IPS DF 4.7 (cell line): ENCODE results near the gene DNAI4.
"Not testable (repeated sequence)": the region's sequence is repeated elsewhere in the genome, so short reads cannot be mapped to it uniquely, and the experiment has no call there.

ENCODE experiments used
- DNase-seq: peaks from one replicate; pipeline ENCODE4 v3.0.0-alpha.2; 2013; ENCODE audit warnings: low spot score; ENCODE audit errors: extremely low read depth

Gene DNAI4, protein sequence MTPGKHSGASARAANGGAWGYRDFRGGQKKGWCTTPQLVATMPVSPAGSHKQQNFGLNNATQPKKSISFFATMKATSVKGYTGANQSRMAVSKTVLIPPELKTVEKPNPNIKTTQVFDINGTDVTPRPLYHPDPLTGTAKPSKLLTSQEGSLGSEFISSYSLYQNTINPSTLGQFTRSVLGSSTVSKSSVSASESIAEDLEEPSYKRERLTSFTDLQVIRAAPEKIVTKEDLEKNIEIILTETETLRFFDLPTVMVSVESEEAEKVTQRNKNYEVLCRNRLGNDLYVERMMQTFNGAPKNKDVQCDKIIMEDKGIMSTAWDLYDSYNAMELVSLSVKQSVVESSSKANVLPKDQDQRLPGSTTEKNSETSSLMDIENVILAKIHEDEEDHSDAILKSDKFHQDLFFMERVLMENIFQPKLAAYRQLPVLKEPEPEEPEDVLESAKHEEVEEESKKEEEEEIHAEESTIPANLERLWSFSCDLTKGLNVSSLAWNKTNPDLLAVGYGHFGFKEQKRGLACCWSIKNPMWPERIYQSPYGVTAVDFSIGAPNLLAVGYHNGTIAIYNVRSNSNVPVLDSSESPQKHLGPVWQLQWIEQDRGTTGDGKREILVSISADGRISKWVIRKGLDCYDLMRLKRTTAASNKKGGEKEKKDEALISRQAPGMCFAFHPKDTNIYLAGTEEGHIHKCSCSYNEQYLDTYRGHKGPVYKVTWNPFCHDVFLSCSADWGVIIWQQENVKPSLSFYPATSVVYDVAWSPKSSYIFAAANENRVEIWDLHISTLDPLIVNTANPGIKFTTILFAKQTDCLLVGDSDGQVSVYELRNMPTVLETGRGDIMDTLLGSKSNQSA

DNA sequence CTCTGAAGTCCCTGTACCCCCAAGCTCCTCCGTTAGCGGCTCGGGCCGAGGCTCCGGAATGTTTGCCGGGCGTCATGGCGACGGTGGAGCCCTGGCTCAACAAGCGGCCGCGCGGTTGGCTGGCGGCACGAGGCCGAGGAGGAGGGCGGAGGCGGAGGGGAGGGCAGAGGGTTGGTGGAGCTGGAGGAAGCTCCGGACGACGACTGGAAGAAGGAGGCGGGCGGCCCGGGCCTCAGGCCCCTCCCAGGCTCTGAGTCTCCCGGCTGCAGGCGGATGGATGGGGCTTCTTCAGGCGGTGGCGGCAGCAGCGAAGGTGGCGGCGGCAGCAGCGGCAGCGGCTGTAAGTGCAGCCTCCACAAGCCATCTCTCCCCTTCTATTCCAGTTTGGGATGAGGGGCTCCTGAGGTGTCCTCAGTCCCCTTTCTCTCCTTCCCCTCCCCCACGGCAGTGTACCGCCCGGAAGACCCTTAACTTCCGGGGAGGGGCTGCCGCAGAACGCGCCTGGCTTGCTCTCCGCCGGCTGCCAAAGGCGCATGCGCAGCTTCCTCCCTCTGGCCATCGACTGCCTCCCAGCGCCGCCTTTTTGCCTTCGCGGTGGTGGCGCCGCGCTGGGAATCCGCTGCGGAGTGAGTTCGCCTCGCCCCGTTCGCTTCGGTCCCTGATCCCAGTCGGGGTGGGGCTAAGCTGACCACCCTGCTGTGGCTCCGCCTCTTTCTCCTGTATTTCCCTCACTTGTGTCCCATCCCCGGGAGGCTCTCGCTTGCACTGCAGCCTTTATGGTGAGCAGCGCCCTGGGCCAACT is at the start of gene DNAI4, which contains the start of gene MIER1:
TSS of gene DNAI4 (minus strand) at position 101 of the 802 bp plus-strand sequence. CDS start at position 76, 25 bp downstream.
TSS of gene MIER1 (plus strand) at position 235 of the 802 bp plus-strand sequence. CDS start at position 274, 39 bp downstream.
- no peak for DNase-seq

DNA sequence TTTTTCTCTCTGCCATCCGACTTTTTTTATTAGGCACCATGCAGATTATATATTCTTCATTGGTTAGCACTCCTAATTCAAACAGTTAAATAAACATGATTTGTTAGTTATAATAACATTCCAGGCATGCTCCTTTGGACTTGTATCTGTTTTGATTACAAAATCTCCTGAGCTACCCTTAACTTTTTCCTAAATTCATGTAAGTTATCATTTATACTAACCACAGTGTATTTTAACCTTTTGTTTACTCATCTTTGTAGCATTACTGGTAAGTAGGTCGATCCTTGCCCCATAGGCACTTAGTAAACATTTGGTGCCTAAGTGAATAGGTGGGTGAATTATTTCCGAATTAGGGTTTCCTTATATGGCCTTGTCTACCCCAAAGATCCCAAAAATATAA is 43.9 kb upstream of the DNAI4 start:
- no peak for DNase-seq

DNA sequence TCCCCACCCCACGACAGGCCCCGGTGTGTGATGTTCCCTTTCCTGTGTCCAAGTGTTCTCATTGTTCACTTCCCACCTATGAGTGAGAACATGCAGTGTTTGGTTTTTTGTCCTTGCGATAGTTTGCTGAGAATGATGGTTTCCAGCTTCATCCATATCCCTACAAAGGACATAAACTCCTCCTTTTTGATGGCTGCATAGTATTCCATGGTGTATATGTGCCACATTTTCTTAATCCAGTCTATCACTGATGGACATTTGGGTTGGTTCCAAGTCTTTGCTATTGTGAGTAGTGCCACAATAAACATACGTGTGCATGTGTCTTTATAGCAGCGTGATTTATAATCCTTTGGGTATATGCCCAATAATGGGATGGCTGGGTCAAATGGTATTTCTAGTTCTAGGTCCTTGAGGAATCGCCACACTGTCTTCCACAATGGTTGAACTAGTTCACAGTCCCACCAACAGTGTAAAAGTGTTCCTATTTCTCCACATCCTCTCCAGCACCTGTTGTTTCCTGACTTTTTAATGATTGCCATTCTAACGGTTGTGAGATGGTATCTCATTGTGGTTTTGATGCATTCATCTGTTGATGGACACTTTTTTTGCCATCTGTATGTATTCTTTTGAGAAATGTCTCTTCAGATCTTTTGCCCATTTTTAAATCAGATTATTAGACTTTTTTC is 41.7 kb upstream of the DNAI4 start:
- DNase-seq = not testable (repeated sequence)

DNA sequence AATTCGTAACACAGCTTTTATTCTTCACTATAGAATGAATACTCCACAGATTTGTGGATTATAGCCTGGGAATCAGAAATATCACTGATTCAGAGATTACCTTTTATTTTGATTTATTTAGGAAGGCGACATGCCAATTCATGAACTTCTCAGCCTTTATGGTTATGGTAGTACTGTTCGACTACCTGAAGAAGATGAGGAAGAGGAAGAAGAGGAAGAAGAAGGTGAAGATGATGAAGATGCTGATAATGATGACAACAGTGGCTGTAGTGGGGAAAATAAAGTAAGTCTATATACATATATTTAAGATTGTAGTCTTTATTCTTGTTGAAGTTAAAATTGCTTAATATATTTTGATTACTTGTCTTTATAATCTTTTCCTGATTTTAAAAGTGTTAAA is 33.3 kb upstream of the DNAI4 start:
- DNase-seq = no peak

DNA sequence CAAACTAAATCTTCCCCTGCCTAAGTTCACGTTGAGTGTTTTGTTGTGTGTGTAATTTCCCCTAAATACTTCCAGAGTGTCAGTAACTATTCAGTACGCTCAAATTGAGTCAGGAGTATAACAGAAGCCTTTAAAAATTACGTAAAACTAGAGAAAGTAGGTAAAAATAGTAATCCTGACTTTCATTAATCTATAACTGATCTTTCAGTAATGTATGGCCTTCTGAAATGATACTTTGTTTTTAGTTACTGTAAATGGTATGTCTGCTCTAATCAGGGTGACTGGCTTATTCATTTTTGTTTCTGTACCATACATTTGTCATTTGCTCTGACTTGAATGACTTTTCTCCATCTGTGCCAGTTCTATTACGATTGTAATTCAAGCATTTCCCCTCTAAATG is 29.6 kb upstream of the DNAI4 start:
- no peak for DNase-seq

DNA sequence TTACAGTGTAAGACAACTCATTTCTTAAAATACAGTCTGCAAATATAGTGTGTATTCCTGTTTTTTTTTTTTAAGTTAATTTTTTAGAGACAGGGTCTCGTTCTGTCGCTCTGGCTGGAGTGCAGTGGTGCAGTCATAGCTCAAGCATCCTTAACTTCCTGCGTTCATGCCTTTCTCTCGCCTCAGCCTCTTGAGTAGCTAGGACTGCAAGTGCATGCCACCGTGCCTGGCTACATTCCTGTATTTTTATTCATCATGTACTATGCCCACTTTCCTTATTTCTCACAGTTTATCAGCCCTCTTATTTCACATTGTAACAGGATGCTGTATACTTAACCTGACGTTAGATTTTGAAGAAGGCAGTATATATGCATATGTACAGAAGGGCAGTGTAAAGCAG is 26.9 kb upstream of the DNAI4 start:
- DNase-seq = no peak

DNA sequence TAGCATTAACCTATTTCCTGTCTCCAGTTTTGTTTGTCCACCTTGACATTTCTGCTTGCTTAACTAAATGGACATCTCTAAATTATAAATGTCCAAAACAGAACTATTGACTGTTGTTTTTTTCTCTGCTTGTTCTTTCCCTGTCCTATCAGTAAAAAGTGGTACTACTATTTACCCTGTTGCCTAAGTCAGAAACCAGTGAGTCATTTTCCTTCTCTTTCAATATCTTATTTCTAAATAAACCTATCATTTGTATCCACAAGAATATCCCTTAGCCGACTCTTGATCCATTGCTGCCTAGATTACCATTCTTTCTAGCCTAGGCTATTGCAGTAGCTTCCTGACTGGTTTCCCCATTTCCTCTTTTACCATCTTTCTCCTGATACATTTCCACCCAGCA is 22.6 kb upstream of the DNAI4 start:
- DNase-seq = no peak

DNA sequence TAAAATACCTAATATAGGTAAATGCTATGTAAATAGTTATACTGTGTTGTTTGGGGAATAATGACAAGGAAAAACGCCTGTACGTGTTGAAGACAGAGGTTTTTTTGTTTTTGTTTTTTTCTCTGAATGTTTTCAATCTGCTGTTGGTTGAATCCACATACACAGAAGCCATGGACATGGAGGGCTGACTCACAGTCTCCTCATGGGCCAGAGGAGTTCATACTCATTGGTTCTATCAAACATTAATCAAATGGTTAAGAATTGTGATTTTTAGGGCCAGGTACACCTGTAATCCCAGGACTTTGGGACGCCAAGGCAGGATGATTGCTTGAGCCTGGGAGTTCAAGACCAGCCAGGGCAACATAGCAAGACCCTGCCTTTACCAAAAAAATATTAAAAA is 20.7 kb upstream of the DNAI4 start:
- no peak for DNase-seq

DNA sequence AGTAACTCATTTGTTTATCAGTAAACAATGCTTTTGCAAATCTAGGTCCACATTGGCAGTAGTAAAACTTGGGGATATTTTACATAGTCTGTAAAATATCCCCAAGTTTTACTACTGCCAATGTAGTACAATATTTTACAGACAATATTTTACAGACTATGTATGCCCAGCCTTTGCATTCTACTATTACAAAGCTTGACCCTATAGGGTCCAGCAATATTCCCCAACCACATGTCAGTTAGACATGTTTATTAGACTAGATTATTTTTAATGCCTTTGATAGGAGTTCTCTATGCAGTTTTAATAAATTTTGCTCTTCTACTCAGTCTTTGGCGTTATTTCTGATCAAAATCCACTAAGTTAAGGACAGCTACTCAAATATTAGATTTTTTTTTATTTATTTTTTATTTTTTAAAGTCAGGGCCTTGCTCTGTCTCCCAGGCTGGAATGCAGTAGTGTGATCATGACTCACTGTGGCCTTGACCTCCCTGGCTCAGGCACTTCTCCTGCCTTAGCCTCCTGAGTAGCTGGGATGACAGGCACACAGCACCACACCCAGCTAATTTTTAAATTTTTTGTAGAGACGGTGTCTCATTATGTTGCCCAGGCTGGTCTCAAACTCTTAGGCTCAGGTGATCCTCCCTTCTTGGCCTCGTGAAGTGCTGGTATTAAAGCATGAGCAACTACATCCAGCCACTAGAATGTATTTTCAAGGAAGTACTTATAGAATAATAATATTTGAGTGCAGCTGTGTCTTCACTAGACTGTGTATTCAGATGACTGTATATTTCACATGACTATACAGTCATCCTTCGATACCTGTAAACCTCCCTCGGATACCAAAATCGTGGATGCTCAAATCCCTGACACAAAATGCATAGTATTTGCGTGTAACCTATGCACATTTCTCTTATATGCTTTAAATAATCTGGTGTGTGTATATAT is 19.9 kb upstream of the DNAI4 start:
- DNase-seq = no peak

DNA sequence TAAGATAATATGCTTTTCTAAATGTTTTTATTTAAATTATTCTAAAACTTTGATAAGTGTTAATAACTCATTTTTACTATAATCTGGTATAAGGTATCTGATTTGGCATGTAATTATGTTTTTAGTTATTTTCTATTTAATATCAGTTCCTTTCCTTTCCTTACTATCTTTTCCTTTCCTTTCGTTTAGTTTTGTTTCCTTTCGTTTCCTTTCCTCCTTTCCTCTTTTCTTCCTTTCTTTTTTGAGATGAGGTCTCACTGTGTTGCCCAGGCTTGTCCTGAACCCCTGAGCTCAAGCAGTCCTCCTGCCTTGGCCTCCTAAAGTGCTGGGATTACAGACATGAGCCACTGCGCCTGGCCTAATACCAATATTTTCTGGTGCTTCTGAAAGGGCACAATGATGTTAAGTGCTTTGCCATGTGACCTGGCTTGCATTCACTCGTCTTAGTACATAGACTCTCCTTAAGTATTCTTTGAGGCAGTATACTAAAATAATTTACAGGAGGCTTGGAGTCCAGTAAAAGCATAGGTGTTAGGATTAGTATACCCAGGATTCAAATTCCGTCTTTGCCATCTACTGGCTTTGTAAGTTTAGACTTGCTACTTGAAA is 18.8 kb upstream of the DNAI4 start:
- no peak for DNase-seq

DNA sequence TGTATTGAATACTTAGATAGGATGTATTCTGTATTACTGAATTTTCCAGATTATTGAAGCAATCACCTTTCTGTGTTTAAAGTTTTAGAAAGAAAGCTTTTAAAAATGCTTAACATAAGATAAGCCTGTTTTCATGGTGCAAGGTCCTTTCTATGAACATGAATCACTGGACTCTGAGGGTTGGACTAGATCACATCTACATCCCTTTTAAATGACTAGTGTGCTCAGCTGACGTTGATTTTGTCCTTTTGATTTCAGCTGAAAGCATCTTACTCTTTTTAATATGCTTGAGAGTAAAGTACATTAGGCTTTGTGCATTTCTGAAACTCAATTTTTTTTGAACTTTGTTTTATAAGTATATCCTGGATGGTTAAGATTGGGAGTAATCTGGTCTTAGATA is 16.3 kb upstream of the DNAI4 start:
- DNase-seq = no peak

DNA sequence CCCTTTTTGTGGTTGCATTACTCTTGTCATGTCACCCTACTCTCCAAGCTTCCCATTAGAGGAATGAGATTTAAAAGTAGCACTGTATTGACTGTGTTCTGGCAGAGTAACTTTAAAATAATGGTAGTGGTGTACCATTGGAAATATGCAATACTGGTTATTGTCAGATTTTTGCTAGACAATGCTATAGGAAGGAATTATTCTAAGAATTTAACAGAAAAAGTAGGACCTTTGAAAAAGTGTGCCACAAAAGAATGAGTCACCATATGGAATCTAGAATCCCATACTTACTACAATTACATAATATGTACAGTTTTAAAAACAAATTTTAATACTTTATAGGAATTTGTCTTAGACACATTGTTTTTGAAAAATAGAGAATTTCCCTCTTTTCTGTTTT is 14.0 kb upstream of the DNAI4 start:
- DNase-seq = no peak

DNA sequence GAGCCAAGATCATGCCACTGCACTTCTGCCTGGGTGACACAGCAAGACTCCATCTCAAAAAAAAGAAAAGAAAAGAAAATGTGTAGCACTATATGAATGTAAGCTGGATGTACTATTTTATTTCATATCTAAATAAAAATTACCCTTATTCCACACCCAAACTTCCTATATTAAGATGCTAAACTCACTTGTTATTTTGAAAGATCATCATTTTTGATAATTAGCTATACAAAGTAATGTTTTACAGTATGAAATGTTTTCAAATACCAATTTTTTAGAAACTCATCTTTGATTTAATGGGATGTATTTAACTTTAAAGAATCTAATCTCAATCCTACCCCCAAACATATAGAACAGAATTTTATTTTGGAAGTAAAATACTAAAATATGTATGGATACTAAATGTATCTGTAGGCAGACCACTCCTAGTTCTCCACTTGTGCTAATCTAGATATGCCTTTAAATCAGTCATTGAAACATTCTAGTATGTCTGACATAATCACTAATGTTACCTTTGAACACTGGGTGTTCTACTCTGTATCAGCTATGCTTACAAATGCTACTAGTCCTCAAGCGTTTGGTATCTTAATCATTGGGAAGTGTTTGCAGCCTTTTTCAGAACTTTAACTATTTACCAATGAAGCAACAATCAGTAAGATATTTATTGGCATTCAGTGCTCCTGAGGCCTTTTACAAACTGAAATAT is 13.0 kb upstream of the DNAI4 start:
- DNase-seq = no peak

DNA sequence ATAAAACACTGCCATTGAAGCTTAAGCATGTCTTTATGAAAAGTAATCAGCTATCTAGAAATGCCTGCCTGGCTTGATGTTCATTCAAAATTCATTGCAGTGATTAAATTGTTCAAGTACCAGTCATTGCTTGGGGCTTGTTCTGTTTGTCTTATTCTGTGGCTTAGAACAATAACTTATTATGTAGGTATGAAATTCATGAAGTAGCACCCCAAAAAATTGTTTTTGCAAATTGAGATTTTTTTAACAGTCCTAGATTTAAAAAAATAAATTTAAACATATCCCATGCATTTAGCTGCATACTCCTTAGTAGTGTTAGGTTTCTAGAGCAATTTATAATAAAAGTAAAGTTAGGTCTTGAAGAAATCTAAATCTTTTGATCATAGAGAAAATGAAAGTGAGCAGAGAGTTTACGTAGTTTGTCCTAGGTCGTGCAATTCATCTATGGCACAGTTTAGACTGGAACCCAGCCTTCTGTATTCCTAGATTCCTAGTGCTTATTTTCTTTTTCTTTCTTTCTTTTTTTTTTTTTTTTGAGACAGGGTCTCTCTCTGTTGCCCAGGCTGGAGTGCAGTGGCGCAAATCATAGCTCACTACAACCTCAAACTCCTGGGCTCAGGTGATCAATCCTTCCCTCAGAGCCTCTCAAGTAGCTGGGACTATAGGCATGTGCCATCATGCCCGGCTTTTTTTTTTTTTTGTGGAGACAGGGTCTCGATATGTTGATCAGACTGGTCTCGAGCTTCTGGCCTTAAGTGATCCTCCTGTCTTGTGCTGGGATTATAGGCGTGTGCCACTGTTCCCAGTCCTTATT is 9.4 kb upstream of the DNAI4 start:
- DNase-seq = no peak

DNA sequence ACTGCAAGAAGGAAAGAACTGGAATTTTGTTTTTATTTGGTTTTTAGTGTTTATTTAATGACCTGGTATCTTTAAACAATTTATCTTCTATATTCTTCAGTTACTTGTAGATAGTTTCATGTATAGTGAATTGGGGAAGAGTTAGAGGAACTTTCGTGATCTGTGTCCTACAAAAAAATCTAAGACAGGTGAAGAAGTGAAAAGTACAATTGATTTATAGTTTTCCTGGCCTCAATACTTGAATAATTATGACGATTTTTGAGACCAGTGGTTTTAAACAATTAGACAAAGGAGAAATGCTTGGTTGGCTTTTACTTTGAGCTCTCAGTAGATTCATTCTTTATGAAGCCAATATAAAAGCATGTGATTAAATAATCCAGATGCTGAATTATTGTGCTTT is 7.6 kb upstream of the DNAI4 start:
- DNase-seq = no peak

DNA sequence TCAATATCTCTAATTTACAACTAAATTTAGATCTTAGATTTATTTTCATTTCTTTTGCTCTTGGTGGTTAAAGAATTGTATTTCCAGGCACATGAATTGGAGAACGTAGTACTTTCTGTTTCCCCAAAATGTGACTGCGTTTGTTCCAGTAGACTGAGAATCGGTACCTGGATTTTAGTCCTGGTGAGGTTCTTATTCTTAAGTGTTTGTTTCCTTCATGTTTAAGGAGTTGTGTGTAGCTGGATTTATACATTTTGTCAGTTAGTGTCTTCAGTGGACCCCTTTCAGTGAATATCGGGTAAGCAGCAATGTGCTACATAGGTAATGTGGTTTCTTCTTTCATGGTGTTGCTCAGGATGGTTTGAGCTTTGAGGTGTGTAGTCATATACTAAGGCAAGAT is 6.9 kb upstream of the DNAI4 start:
- no peak for DNase-seq

DNA sequence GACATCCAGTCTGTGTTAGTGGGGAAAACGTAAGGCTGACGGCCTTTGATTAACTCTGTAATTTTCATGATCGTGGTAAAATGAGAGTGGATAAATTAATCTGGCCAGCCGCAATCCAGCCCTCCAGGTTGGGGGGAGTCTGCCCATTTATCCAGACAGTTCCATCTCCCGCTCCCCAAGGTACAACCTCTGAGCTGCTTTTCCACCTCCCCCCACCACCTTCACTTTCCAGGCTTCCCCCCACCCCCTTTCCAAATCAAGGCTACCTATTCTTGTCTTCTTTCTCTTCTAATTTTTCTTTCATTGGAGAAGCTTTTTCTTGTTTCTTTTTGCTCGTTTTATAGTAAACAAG is 6.1 kb upstream of the DNAI4 start:
- DNase-seq = no peak
